ENCODE data around the gene CTNNB1. TPM values are rescaled to one million over a fixed set of nuclear protein-coding genes. Genes with fewer than 3 reads are reported as not detected.

The CTNNB1 gene
- total RNA-seq, 3 donors from 2014 or later (not counting 1 experiment from before 2014, with no cell fraction given): 213 to 258 (median 230) TPM

- no peaks in the 10 kb centered on the region for H3K36me3 ChIP-seq (ENCODE audit: control insufficient read depth, insufficient read depth, low read length)
- WGBS (ENCODE audit: insufficient coverage): 67% methylated on average over 3 of the region's 4 CpGs
- peaks cover 4% of the 10 kb centered on the region for H3K4me1 ChIP-seq (ENCODE audit: control insufficient read depth, insufficient read depth, low read length)
- TF ChIP-seq CTCF (IDR thresholded peaks at IDR 0.05): no peak
- peaks cover 6% of the 10 kb centered on the region for H3K27me3 ChIP-seq (ENCODE audit: control insufficient read depth, insufficient read depth, low read length)
- no peak overlapping the region for H3K4me3 Mint-ChIP-seq
- no peak overlapping the region for H3K4me3 ChIP-seq (ENCODE audit: low read length)
- no peaks in the 10 kb centered on the region for H3K9me3 ChIP-seq (ENCODE audit: control insufficient read depth, insufficient read depth, low read length)
- no peaks in the 10 kb centered on the region for H3K36me3 Mint-ChIP-seq
- H3K27ac ChIP-seq (ENCODE audit: low read length): no peak overlapping the region
- H3K9me3 Mint-ChIP-seq: no peaks in the 10 kb centered on the region
- ATAC-seq (no peak), DNase-seq (no peak)
- peaks cover 20 to 51% of the 10 kb centered on the region in 2 donors for H3K27me3 Mint-ChIP-seq (ENCODE audit: low read depth in 2 of 2)
- peaks cover 0 to 13% of the 10 kb centered on the region in 2 donors for H3K4me1 Mint-ChIP-seq
- intact Hi-C loops (cut with micrococcal nuclease): no loop called here
- no peak overlapping the region for H3K27ac Mint-ChIP-seq
Measured at GRCh38 chr3:41193794-41194539, 5.3 kb upstream of the CTNNB1 start.

- Mint-ChIP-seq H3K36me3 (no peaks in the 10 kb centered on the region), H3K9me3 (no peaks in the 10 kb centered on the region), H3K27ac (no peak overlapping the region), H3K4me1 (peaks cover 0 to 9% of the 10 kb centered on the region in 2 donors), H3K27me3 (ENCODE audit: low read depth in 2 of 2) (peaks cover 16 to 45% of the 10 kb centered on the region in 2 donors), H3K4me3 (no peak overlapping the region)
- H3K27ac ChIP-seq (ENCODE audit: low read length): no peak overlapping the region
- no peak for TF ChIP-seq CTCF (IDR thresholded peaks at IDR 0.05)
- H3K4me1 ChIP-seq (ENCODE audit: control insufficient read depth, insufficient read depth, low read length): peaks cover 4% of the 10 kb centered on the region
- intact Hi-C loops (cut with micrococcal nuclease): no loop called here
- 96% methylated on average over 6 of the region's 8 CpGs for WGBS (ENCODE audit: insufficient coverage)
- H3K36me3 ChIP-seq (ENCODE audit: control insufficient read depth, insufficient read depth, low read length): no peaks in the 10 kb centered on the region
- no peak overlapping the region for H3K4me3 ChIP-seq (ENCODE audit: low read length)
- ATAC-seq: no peak
- H3K27me3 ChIP-seq (ENCODE audit: control insufficient read depth, insufficient read depth, low read length): peaks cover 4% of the 10 kb centered on the region
- H3K9me3 ChIP-seq (ENCODE audit: control insufficient read depth, insufficient read depth, low read length): no peaks in the 10 kb centered on the region
- DNase-seq: no peak
Measured at GRCh38 chr3:41194701-41195100, 4.6 kb upstream of the CTNNB1 start.

- no peaks in the 10 kb centered on the region for H3K9me3 Mint-ChIP-seq
- TF ChIP-seq CTCF (IDR thresholded peaks at IDR 0.05): no peak
- peaks cover 3% of the 10 kb centered on the region for H3K27me3 ChIP-seq (ENCODE audit: control insufficient read depth, insufficient read depth, low read length)
- intact Hi-C loops (cut with micrococcal nuclease): no loop called here
- peaks cover 11 to 17% of the 10 kb centered on the region in 2 donors for H3K4me1 Mint-ChIP-seq
- H3K36me3 Mint-ChIP-seq: no peaks in the 10 kb centered on the region
- no peak overlapping the region for H3K27ac ChIP-seq (ENCODE audit: low read length)
- H3K4me3 Mint-ChIP-seq: no peak overlapping the region
- no peak for DNase-seq
- H3K9me3 ChIP-seq (ENCODE audit: control insufficient read depth, insufficient read depth, low read length): no peaks in the 10 kb centered on the region
- H3K4me1 ChIP-seq (ENCODE audit: control insufficient read depth, insufficient read depth, low read length): peaks cover 4% of the 10 kb centered on the region
- ATAC-seq: no peak
- peaks cover 14 to 39% of the 10 kb centered on the region in 2 donors for H3K27me3 Mint-ChIP-seq (ENCODE audit: low read depth in 2 of 2)
- H3K36me3 ChIP-seq (ENCODE audit: control insufficient read depth, insufficient read depth, low read length): no peaks in the 10 kb centered on the region
- WGBS (ENCODE audit: insufficient coverage): 95% methylated on average over 7 of the region's 7 CpGs
- no peak overlapping the region for H3K4me3 ChIP-seq (ENCODE audit: low read length)
- no peak overlapping the region for H3K27ac Mint-ChIP-seq
Measured at GRCh38 chr3:41195946-41196345, 3.4 kb upstream of the CTNNB1 start.
